Activated CD8-positive, alpha-beta T cell treated with anti-CD3 and anti-CD28 coated beads for 36 hours (primary cell): ENCODE measurements around the gene GGCX. TPM values are rescaled to one million over a fixed set of nuclear protein-coding genes. Genes with fewer than 3 reads are reported as not detected.

Experiments used
- ATAC-seq: fragments of 200-7000 bp; cut with Tn5 transposase; one replicate; pipeline ENCODE4 v1.10.0; 2021; ENCODE audit warnings: mild to moderate bottlenecking, moderate library complexity
- CTCF ChIA-PET: fragments of 350-600 bp; sonication (Branson Sonifier 250); formaldehyde crosslinking; loops from one replicate; lab custom pipeline; 2021; ENCODE audit warnings: antibody characterized with exemption; lab: Charles Lee
- POLR2A ChIA-PET: fragments of 350-600 bp; sonication (Branson Sonifier 250); formaldehyde crosslinking; loops from one replicate; lab custom pipeline; 2021; ENCODE audit warnings: antibody characterized with exemption; lab: Charles Lee
- DNase-seq: peaks from one replicate; pipeline ENCODE4 v3.0.0-alpha.2; 2020
- H3K27ac Mint-ChIP-seq: one replicate; pipeline ENCODE4 v1.8.0; 2021; ENCODE audit warnings: mild to moderate bottlenecking, mixed read lengths
- H3K27me3 Mint-ChIP-seq: one replicate; pipeline ENCODE4 v1.8.0; 2021; ENCODE audit warnings: mixed read lengths
- H3K36me3 Mint-ChIP-seq: one replicate; pipeline ENCODE4 v1.8.0; 2021; ENCODE audit warnings: low read depth, mixed read lengths
- H3K4me1 Mint-ChIP-seq: one replicate; pipeline ENCODE4 v1.8.0; 2021; ENCODE audit warnings: low read depth, mixed read lengths
- H3K4me3 Mint-ChIP-seq: one replicate; pipeline ENCODE4 v1.8.0; 2021; ENCODE audit warnings: mild to moderate bottlenecking, moderate library complexity, mixed read lengths
- H3K9me3 Mint-ChIP-seq: one replicate; pipeline ENCODE4 v1.8.0; 2021; ENCODE audit warnings: mixed read lengths
- CTCF ChIP-seq: fragments of 200-600 bp; IDR thresholded peaks from one replicate; pipeline ENCODE4 v1.8.0; 2022; ENCODE audit warnings: antibody characterized with exemption, mild to moderate bottlenecking
- intact Hi-C: fragments of 100-400 bp; cut with micrococcal nuclease; formaldehyde crosslinking; loops from one replicate; pipeline ENCODE4 v1.10.0; 2022
- total RNA-seq, 2 experiments: library from RNA; stranded (reverse); gene quantifications; one replicate each; pipeline ENCODE4 v1.2.3, GENCODE V29; 2021

GGCX gene
- total RNA-seq, 2 experiments from 2014 or later = 14.6 to 16.7 TPM

- Mint-ChIP-seq H3K9me3 (no peaks in the 10 kb centered on the region), H3K4me1 (peaks cover 24% of the 10 kb centered on the region), H3K36me3 (no peaks in the 10 kb centered on the region), H3K27ac (no peak overlapping the region), H3K4me3 (no peak overlapping the region), H3K27me3 (no peaks in the 10 kb centered on the region)
- intact Hi-C loops = no loop called here
- ChIA-PET POLR2A (interaction anchor here (1.1 to 2.5 kb wide), 4 partner anchors 12 to 51 kb away, joined by 3 to 10 read pairs (median 6); partner anchors contain the start of genes C2orf68, MAT2A and VAMP8), CTCF (interaction anchor here (1.2 to 2.0 kb wide), 2 partner anchors 13 kb away, joined by 3 to 6 read pairs; partner anchors contain the start of gene TMEM150A)
- DNase-seq = no peak
- no peak for TF ChIP-seq CTCF
- ATAC-seq = no peak
Observed at GRCh38 chr2:85589982-85590791, 28.9 kb upstream of the GGCX start.

DNA sequence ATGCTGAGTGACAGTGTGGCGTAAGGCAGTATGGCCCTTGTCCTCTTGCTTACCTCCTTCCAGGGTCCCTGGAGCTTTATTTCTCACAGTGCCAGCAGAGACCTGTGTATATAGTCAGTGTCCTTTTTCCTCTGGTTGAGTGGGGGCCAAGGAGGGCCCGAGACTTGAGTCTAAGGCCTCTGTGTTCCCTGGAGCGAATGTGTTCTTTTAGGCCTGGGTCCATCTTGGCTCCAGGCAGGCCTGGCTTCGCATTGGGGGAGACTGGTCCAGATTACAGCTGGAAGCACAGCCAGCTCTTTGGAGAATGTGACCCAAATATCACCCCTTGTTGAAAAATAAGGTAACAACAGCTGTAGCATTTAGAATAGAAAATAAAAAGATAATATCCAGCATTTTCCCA lies 27.9 kb upstream of the GGCX start:
- no peak overlapping the region for H3K27ac Mint-ChIP-seq
- POLR2A ChIA-PET = interaction anchor here (2.9 kb wide), 1 partner anchor 10 kb away, joined by 12 read pairs; no protein-coding TSS in a partner anchor
- ATAC-seq = no peak
- no peak for DNase-seq
- no peak overlapping the region for H3K4me3 Mint-ChIP-seq
- no peak for TF ChIP-seq CTCF
- no peaks in the 10 kb centered on the region for H3K9me3 Mint-ChIP-seq
- H3K4me1 Mint-ChIP-seq = peaks cover 24% of the 10 kb centered on the region
- intact Hi-C loops = no loop called here
- H3K27me3 Mint-ChIP-seq = no peaks in the 10 kb centered on the region
- H3K36me3 Mint-ChIP-seq = no peaks in the 10 kb centered on the region
- CTCF ChIA-PET = interaction anchor here (1.2 kb wide), 2 partner anchors 10 to 12 kb away, joined by 3 read pairs; no protein-coding TSS in a partner anchor

DNA sequence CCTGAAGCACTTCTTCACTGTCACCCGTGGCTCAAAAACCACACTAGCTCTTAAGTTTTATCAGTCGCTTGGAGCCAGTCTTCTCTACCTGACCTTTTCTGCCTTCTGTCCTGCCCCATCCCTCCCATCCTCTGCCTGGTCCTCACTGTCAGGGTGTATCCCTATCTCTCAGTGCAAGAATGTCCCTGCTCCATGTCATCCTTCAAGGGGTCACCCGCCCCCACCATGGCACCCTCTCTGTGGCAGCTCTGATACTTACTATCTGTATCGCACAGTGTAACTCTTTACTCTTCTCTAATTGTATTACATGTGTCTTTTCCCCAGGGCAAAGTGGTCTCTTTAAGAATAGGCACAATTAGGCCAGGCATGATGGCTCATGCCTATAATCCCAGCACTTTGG lies 27.4 kb upstream of the GGCX start:
- no peak overlapping the region for H3K4me3 Mint-ChIP-seq
- peaks cover under 1% of the 10 kb centered on the region for H3K36me3 Mint-ChIP-seq
- H3K27me3 Mint-ChIP-seq = no peaks in the 10 kb centered on the region
- H3K27ac Mint-ChIP-seq = no peak overlapping the region
- H3K4me1 Mint-ChIP-seq = peaks cover 25% of the 10 kb centered on the region
- no peak for DNase-seq
- intact Hi-C loops = no loop called here
- ChIA-PET CTCF (interaction anchor here (1.2 to 1.5 kb wide), 3 partner anchors 10 to 38 kb away, joined by 3 to 8 read pairs (median 4); no protein-coding TSS in a partner anchor), POLR2A (interaction anchor here (1.5 to 2.9 kb wide), 2 partner anchors 11 to 14 kb away, joined by 5 to 12 read pairs; partner anchors contain the start of gene TMEM150A)
- TF ChIP-seq CTCF = no peak
- ATAC-seq = no peak
- H3K9me3 Mint-ChIP-seq = no peaks in the 10 kb centered on the region

DNA sequence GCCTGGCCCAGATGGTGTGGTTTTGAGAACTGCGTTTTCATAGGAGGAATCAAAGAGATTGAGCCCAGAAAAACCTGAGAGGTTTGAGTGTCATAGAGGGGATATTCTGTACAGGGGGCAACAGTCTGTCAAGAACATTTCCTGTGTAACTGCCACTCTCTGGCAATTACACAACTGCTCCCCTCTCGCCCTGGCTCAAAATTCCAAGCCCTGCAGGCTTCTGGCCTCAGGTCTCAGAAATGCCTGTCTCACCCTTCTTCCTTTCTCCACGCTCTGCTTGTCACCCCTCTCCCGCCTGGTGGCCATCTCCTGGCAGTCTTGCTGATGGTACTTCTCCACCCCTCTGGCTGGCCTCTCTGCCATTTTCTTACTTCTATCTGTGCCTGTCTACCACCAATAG lies 26.9 kb upstream of the GGCX start:
- Mint-ChIP-seq H3K36me3 (peaks cover 4% of the 10 kb centered on the region), H3K9me3 (no peaks in the 10 kb centered on the region), H3K4me1 (peaks cover 29% of the 10 kb centered on the region), H3K4me3 (no peak overlapping the region), H3K27ac (peak overlapping the region; percentile 35), H3K27me3 (no peaks in the 10 kb centered on the region)
- no peak for TF ChIP-seq CTCF
- CTCF ChIA-PET = interaction anchor here (1.4 to 1.5 kb wide), 2 partner anchors 9 to 37 kb away, joined by 4 to 8 read pairs; no protein-coding TSS in a partner anchor
- intact Hi-C loops = no loop called here
- POLR2A ChIA-PET = interaction anchor here (0.8 to 2.9 kb wide), 3 partner anchors 11 to 187 kb away, joined by 3 to 12 read pairs (median 5); partner anchors contain the start of gene TMEM150A
- ATAC-seq = no peak
- DNase-seq = no peak
